ENCODE results near the gene PRKG1.

PRKG1 gene

DNA sequence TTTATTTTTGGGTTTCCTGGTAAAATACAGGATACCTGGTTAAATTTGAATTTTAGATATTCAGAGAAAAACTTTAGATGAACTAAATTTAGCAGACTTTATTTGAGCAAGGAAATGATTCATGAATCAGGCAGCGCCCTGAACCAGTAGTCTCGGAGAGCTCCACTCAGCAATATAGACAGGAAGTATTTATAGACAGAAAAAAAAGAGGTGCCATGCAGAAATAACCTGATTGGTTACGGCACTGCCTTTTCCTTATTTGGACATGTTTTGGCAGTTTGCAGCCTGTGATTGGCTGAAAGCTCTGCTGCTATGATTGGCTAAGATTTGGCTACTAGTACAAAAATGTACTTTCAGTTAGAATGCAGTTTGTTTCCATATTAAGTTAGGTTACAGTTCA lies 1041.5 kb downstream of the PRKG1 start:
- ChIA-PET CTCF (interaction anchor here (0.5 kb wide), 1 partner anchor 16 kb away, joined by 4 read pairs; no protein-coding TSS in a partner anchor), POLR2A (ENCODE audit: low non-redundant PET) (no interaction called here)
- no peak for DNase-seq (ENCODE audit: low spot score)
- TF ChIP-seq, protein P1, sequence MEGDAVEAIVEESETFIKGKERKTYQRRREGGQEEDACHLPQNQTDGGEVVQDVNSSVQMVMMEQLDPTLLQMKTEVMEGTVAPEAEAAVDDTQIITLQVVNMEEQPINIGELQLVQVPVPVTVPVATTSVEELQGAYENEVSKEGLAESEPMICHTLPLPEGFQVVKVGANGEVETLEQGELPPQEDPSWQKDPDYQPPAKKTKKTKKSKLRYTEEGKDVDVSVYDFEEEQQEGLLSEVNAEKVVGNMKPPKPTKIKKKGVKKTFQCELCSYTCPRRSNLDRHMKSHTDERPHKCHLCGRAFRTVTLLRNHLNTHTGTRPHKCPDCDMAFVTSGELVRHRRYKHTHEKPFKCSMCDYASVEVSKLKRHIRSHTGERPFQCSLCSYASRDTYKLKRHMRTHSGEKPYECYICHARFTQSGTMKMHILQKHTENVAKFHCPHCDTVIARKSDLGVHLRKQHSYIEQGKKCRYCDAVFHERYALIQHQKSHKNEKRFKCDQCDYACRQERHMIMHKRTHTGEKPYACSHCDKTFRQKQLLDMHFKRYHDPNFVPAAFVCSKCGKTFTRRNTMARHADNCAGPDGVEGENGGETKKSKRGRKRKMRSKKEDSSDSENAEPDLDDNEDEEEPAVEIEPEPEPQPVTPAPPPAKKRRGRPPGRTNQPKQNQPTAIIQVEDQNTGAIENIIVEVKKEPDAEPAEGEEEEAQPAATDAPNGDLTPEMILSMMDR (conservative IDR thresholded peaks at IDR 0.05; ENCODE audit: low read depth): no peak
- H3K27ac ChIP-seq: no peak overlapping the region

- TF ChIP-seq, protein P1 (conservative IDR thresholded peaks at IDR 0.05; ENCODE audit: low read depth): no peak
- CTCF ChIA-PET: no interaction called here
- POLR2A ChIA-PET (ENCODE audit: low non-redundant PET): no interaction called here
- H3K27ac ChIP-seq: no peak overlapping the region
- no peak for DNase-seq (ENCODE audit: low spot score)
Observed at GRCh38 chr10:52119507-52119906, 1045.2 kb downstream of the PRKG1 start.

GRCh38 chr10:52121688-52122087 lies 1047.4 kb downstream of the PRKG1 start:
- TF ChIP-seq, protein P1 (conservative IDR thresholded peaks at IDR 0.05; ENCODE audit: low read depth): no peak

DNA sequence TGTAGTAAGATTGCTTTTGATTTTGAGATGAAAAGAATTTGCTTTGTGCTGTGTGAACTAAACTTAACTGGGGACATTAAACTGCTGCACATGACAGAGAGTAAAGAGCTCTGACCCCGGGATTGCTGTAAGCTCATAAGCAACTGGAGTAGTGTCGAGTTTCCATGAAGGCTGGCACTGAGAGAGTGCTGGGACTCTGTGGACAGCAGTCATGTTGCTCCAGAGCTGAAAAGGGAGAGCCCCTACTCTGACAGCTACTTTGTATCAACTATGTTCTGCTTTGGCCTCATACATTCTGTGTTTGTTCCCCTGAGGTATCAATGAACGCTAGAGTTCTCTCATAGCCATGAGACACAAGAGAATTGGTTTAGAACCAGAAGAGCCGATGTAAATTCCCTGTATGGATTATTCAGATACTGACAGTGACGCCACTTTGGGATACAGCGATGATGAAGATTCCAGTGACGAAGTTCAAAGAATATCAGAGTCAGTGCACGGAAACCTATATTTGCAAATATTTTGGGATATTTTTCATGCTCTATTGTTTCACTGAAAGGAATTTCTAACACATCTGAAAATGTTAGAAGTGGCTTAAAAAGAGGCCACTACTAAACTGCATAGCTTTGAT lies 1053.9 kb downstream of the PRKG1 start:
- ChIA-PET POLR2A (ENCODE audit: low non-redundant PET) (no interaction called here), CTCF (interaction anchor here (0.7 kb wide), 1 partner anchor 464 kb away, joined by 3 read pairs; no protein-coding TSS in a partner anchor)
- DNase-seq (ENCODE audit: low spot score): no peak
- H3K27ac ChIP-seq: no peak overlapping the region
- TF ChIP-seq, protein P1 (conservative IDR thresholded peaks at IDR 0.05; ENCODE audit: low read depth): no peak

More at GRCh38 chr10:52121688-52122087, 1047.4 kb downstream of the PRKG1 start:
- DNase-seq (ENCODE audit: low spot score): no peak
- ChIA-PET CTCF (interaction anchor here (0.7 to 1.0 kb wide), 2 partner anchors 28 to 39 kb away, joined by 4 read pairs; no protein-coding TSS in a partner anchor), POLR2A (ENCODE audit: low non-redundant PET) (no interaction called here)
- no peak overlapping the region for H3K27ac ChIP-seq

DNA sequence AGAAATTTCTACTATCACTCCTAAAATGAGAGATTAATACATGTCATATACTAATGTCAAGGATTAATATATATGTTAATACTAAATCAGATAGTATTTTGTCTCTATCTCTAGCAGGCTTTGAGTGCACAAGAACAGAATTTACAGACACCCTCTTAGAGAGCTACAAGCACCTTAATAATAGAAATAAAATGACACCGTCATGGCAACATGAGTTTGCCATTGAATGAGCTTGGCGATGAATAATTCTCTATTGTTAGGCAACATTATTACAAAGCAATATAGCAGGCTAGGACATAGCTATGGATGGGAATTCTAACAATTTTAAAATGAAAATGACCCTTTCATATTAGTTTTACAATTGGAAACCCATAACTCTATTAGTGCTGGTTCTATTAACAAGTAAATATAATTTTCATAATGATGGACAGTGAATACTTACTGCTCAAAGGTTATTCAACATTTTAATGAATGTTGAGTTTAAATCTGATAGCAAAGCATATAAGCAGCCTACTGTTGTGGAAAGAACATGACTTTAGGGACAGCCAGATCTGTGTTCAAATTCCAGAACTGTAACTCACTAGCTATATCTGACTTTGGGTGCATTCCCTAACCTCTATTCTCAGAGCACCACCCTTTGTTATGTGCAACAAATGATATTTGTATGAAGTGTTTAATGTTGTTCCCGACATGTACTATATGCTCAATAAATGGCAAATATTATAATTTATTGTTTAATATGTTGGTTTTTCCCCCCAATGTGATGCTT lies 1055.3 kb downstream of the PRKG1 start:
- H3K27ac ChIP-seq: no peak overlapping the region
- no peak for DNase-seq (ENCODE audit: low spot score)
- TF ChIP-seq, protein P1 (conservative IDR thresholded peaks at IDR 0.05; ENCODE audit: low read depth): no peak
- ChIA-PET POLR2A (ENCODE audit: low non-redundant PET) (no interaction called here), CTCF (no interaction called here)

- ChIA-PET POLR2A (ENCODE audit: low non-redundant PET) (no interaction called here), CTCF (no interaction called here)
- no peak overlapping the region for H3K27ac ChIP-seq
- peak; percentile 8 for DNase-seq (ENCODE audit: low spot score)
- TF ChIP-seq, protein P1 (conservative IDR thresholded peaks at IDR 0.05; ENCODE audit: low read depth): no peak
Observed at GRCh38 chr10:52135101-52135500, 1060.8 kb downstream of the PRKG1 start.
